ENCODE data around the gene TRHDE.

Gene TRHDE

DNA sequence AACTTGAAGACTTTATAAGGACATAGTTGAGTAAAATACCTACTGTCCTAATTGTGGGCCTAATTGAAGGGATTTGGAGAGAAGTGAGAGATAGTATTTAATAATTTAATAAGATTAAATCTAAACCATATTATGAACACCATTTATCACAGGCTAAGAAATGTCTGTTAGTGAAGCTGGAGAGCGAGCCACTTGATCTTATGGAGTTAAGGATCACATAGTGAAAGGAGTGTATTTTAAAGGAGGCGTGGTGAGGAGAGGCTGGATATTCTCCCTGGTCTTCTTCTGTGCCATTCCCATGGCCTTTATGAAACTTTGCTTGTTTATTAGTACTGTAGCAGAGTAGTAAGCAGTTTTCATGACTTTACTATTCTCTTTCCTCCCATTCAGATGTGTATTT is 172.4 kb downstream of the TRHDE start:
- DNase-seq (ENCODE audit: low read depth in 2 of 2), result no peak

- DNase-seq (ENCODE audit: low read depth in 2 of 2), result no peak
Observed at GRCh38 chr12:72448089-72448488, 175.9 kb downstream of the TRHDE start.

DNA sequence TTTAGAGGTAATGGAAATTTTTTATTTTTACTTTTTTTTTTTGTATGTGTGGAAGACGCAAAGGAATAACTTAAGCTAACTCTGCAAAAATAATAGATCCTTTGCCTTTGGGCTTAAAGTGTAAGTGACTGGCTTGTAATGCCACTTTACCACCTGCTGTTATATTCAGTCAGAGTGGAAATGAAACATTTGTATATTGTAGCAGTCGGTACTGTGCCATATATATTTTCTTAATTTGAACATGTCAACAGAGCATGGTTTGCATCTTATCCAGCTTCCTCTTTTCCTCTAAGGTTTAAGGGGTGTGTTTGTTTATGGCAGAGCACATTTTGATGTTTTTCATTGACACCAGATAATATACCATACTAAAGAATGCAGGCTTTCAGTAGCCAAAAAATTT is 176.6 kb downstream of the TRHDE start:
- no peak for DNase-seq (ENCODE audit: low read depth in 2 of 2)

- DNase-seq (ENCODE audit: low read depth in 2 of 2), result no peak
Observed at GRCh38 chr12:72453066-72453465, 180.9 kb downstream of the TRHDE start.

- no peak for DNase-seq (ENCODE audit: low read depth in 2 of 2)
Observed at GRCh38 chr12:72453550-72453949, 181.4 kb downstream of the TRHDE start.

GRCh38 chr12:72464471-72464870 is 192.3 kb downstream of the TRHDE start:
- DNase-seq (ENCODE audit: low read depth in 2 of 2), result no peak

DNA sequence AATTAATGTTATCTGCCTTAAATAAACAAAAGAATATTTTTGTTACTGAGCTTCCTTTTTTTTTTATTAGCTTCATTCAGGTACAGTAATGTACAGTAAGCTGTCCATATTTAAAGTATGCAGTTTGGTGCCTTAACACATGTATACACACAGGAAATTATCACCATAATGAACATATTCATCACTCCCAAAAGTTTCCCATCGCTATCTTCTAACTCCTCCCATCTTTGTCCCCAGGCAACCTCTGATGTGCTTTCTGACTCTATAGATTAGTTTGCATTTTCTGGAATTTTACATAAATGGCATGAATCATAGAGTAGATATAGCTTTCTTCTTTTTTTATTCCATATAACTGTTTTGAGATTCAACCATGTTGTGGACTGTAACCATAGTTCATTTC is 193.0 kb downstream of the TRHDE start:
- no peak for DNase-seq (ENCODE audit: low read depth in 2 of 2)

- DNase-seq (ENCODE audit: low read depth in 2 of 2), result no peak
Observed at GRCh38 chr12:72465940-72466630, 193.9 kb downstream of the TRHDE start.

GRCh38 chr12:72467985-72468384 is 195.8 kb downstream of the TRHDE start:
- no peak for DNase-seq (ENCODE audit: low read depth in 2 of 2)

- DNase-seq (ENCODE audit: low read depth in 2 of 2), result no peak
Observed at GRCh38 chr12:72468505-72468904, 196.3 kb downstream of the TRHDE start.

DNA sequence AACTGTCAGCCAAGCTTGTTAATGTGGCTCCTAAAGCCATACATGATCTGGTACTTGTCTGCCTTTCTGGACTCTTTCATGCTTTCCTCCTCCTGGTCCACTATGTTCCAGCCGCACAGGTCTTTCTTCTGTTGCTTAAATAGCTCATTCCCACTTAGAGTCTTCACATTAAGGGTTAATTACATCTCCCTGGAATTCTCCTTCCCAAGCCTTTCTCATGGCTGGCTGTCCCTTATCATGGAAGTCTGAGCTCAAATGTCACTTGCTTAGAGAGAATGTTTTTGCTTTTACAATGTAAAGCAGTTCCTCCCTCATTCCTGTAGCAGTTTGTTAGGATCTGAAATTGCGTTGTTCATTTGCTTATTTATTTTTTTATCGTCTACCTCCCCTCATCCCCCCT is 199.6 kb downstream of the TRHDE start:
- no peak for DNase-seq (ENCODE audit: low read depth in 2 of 2)

GRCh38 chr12:72472350-72472749 is 200.2 kb downstream of the TRHDE start:
- DNase-seq (ENCODE audit: low read depth in 2 of 2), result no peak

- DNase-seq (ENCODE audit: low read depth in 2 of 2), result no peak
Observed at GRCh38 chr12:72476301-72476700, 204.1 kb downstream of the TRHDE start.

DNA sequence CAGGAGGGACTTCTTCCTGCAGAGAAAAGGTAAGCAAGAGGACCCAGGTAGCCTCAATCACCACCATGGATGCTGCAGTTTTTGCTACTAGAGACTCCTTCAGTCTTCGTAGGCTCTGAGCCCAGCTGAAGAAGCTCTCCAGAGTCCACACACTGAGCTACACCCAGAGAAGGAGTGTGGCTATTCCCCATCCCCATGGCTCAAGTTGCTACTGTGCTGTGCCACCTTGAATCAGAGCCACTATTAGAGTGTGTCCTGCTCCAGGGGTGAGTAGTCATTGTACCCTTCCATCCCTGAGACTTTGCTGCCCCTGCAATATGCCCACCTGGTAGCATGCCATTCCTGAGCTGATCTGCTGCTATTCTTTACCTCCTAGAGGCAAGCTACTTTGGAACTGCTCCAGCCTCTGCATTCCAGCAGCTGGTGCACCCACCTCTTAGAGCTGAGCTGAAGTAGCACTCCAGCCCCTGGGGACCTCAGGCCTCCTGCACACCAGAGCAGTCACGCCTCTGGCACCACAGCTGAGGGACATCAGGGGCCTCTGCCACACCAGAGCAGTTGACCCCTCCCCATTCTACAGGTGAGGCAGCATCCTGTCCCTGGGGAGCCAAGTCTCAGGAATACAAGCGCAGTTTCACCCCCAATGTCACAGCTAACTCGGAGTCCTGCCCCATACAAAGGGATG is 213.0 kb downstream of the TRHDE start:
- no peak for DNase-seq (ENCODE audit: low read depth in 2 of 2)

- DNase-seq (ENCODE audit: low read depth in 2 of 2), result no peak
Observed at GRCh38 chr12:72491426-72491825, 219.3 kb downstream of the TRHDE start.

DNA sequence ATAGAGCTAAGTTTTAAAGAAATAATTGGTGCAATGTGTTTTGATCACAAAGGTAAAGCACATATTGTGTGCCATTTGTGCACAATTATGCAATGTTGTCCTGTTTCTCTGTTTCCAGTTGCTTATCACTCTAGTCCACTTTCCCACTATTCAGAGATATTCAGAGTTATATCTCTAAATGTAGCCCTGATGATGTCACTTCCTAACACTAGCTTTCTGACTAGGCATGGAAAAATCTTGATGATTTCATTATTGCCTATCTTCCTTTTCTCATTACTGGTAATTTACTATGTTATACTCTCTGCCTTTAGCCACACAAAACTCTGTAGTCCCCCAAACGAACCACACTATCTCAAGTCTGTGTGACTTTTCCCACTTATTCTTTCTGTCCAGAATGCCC is 221.2 kb downstream of the TRHDE start:
- DNase-seq (ENCODE audit: low read depth in 2 of 2), result no peak

- no peak for DNase-seq (ENCODE audit: low read depth in 2 of 2)
Observed at GRCh38 chr12:72498354-72498753, 226.2 kb downstream of the TRHDE start.

DNA sequence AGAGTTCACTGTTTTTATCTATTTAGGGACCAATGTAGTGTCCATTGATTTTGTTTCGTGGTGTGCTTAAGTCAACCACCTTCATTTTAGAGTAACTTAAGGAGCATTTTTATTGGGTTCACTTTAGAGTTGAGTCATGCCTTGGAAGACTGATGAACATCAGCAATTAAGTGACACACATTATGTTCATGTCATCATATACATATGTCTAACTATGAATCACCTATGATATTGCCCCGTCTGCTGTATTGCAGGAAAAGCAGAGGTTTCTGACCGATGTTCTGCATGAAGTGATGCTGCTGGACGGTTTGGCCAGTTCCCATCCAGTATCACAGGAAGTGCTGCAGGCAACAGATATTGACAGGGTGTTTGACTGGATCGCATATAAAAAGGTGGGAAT is 227.1 kb downstream of the TRHDE start:
- no peak for DNase-seq (ENCODE audit: low read depth in 2 of 2)

GRCh38 chr12:72502546-72502945 is 230.4 kb downstream of the TRHDE start:
- no peak for DNase-seq (ENCODE audit: low read depth in 2 of 2)

- DNase-seq (ENCODE audit: low read depth in 2 of 2), result no peak
Observed at GRCh38 chr12:72505227-72505626, 233.1 kb downstream of the TRHDE start.

- no peak for DNase-seq (ENCODE audit: low read depth in 2 of 2)
Observed at GRCh38 chr12:72509891-72510290, 237.7 kb downstream of the TRHDE start.

DNA sequence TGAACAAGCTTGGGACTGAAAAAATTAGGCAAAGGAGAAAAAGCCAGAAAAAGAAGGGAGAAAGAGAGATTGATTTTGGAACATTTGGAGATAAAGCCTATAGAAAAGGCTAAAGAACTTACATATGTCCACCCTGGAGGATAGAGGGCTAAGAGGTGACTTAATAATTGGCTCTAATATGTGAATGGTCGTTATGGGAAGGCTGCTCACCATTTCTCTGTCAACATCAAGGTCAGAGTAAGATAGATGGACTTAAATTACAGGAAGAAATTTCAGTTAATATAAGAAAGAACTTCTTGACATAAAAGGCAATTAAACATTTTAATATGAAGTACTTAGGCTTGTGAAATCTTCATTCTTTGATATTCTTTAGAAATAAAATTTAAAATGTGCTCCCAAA is 238.6 kb downstream of the TRHDE start:
- DNase-seq (ENCODE audit: low read depth in 2 of 2), result no peak

GRCh38 chr12:72511498-72511897 is 239.3 kb downstream of the TRHDE start:
- no peak for DNase-seq (ENCODE audit: low read depth in 2 of 2)

GRCh38 chr12:72511906-72512305 is 239.7 kb downstream of the TRHDE start:
- no peak for DNase-seq (ENCODE audit: low read depth in 2 of 2)

Data from activated CD8-positive, alpha-beta memory T cell treated with anti-CD3 and anti-CD28 coated beads for 4 hours (primary cell).